A673 (cell line): ENCODE data around the gene KIF5A. TPM values are rescaled to one million over a fixed set of nuclear protein-coding genes. Genes with fewer than 3 reads are reported as not detected.

Experiments
- BruUV-seq: library from RNA; stranded (reverse); fragments of 400-500 nt; replicated peaks from 2 replicates; lab custom pipeline; 2021; lab: Mats Ljungman, UMichigan
- CTCF ChIA-PET: fragments of 300-600 bp; sonication (Branson Sonifier 250); formaldehyde crosslinking; loops from one replicate; lab custom pipeline; 2022; ENCODE audit warnings: antibody characterized with exemption; lab: Charles Lee
- POLR2A ChIA-PET: fragments of 300-600 bp; sonication (Branson Sonifier 250); formaldehyde crosslinking; loops from one replicate; lab custom pipeline; 2022; ENCODE audit warnings: antibody characterized with exemption; ENCODE audit not compliant: low non-redundant PET; lab: Charles Lee
- DNase-seq: peaks from one replicate; pipeline ENCODE4 v3.0.0-alpha.2; 2015; ENCODE audit warnings: low spot score
- H3K27ac ChIP-seq: fragments of 200-600 bp; sonication (generic); 2 replicates; pipeline ENCODE4 v1.5.1; 2016; ENCODE audit warnings: mixed run types, low read depth, mild to moderate bottlenecking, mixed read lengths, antibody characterized with exemption, low read length; ENCODE audit not compliant: poor library complexity, severe bottlenecking
- H3K27me3 ChIP-seq: fragments of 200-600 bp; sonication (generic); replicated peaks from 2 replicates; pipeline ENCODE4 v1.6.1; 2017; ENCODE audit warnings: mixed run types, low read depth, mild to moderate bottlenecking, mixed read lengths, antibody characterized with exemption, low read length; ENCODE audit not compliant: insufficient read depth, poor library complexity
- H3K36me3 ChIP-seq: fragments of 200-600 bp; sonication (generic); 2 replicates; pipeline ENCODE4 v1.6.1; 2016; ENCODE audit warnings: mixed run types, mild to moderate bottlenecking, mixed read lengths, antibody characterized with exemption, low read length; ENCODE audit not compliant: insufficient read depth, poor library complexity, severe bottlenecking
- H3K4me1 ChIP-seq: fragments of 200-600 bp; sonication (generic); 2 replicates; pipeline ENCODE4 v1.6.1; 2017; ENCODE audit warnings: mixed run types, mild to moderate bottlenecking, mixed read lengths, antibody characterized with exemption, low read length; ENCODE audit not compliant: insufficient read depth, poor library complexity, severe bottlenecking
- H3K4me3 ChIP-seq: fragments of 200-600 bp; sonication (generic); 2 replicates; pipeline ENCODE4 v1.5.1; 2016; ENCODE audit warnings: low read depth, mixed run types, mild to moderate bottlenecking, mixed read lengths, low read length; ENCODE audit not compliant: poor library complexity, severe bottlenecking
- H3K9me3 ChIP-seq: fragments of 200-600 bp; sonication (generic); 2 replicates; pipeline ENCODE4 v1.6.1; 2016; ENCODE audit warnings: mixed run types, low read depth, mild to moderate bottlenecking, mixed read lengths, antibody characterized with exemption, low read length; ENCODE audit not compliant: poor library complexity, severe bottlenecking
- EZH2 ChIP-seq: fragments of 200-600 bp; sonication (generic); IDR thresholded peaks from 2 replicates; pipeline ENCODE4 v1.6.1; 2017; ENCODE audit warnings: borderline replicate concordance, low read depth, mild to moderate bottlenecking, mixed read lengths, antibody characterized with exemption, low read length; ENCODE audit not compliant: poor library complexity, severe bottlenecking
- intact Hi-C: fragments of 100-400 bp; cut with micrococcal nuclease; formaldehyde crosslinking; loops from one replicate; pipeline ENCODE4 v1.10.0; 2022; ENCODE audit not compliant: unreplicated experiment
- total RNA-seq: library from RNA; stranded (reverse); gene quantifications from 2 replicates; pipeline ENCODE4 v1.2.3, GENCODE V29; 2021
- TF ChIP-seq, protein P1 (sequence below): fragments of 300-800, 200-600 bp; sonication (generic); conservative IDR thresholded peaks from 2 replicates; pipeline ENCODE4 v1.5.1; 2017; ENCODE audit warnings: low read depth, mild to moderate bottlenecking, antibody characterized with exemption, low read length, moderate library complexity, mixed read lengths

KIF5A gene
- total RNA-seq, 1 experiment from 2014 or later, result 2.1 TPM

GRCh38 chr12:57626111-57626920 is 76.5 kb downstream of the KIF5A start:
- TF ChIP-seq, protein P1, sequence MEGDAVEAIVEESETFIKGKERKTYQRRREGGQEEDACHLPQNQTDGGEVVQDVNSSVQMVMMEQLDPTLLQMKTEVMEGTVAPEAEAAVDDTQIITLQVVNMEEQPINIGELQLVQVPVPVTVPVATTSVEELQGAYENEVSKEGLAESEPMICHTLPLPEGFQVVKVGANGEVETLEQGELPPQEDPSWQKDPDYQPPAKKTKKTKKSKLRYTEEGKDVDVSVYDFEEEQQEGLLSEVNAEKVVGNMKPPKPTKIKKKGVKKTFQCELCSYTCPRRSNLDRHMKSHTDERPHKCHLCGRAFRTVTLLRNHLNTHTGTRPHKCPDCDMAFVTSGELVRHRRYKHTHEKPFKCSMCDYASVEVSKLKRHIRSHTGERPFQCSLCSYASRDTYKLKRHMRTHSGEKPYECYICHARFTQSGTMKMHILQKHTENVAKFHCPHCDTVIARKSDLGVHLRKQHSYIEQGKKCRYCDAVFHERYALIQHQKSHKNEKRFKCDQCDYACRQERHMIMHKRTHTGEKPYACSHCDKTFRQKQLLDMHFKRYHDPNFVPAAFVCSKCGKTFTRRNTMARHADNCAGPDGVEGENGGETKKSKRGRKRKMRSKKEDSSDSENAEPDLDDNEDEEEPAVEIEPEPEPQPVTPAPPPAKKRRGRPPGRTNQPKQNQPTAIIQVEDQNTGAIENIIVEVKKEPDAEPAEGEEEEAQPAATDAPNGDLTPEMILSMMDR, result no peak
- TF ChIP-seq EZH2, result no peak
- H3K4me1 ChIP-seq, result peaks cover 5% of the 10 kb centered on the region
- H3K9me3 ChIP-seq, result no peaks in the 10 kb centered on the region
- no peak overlapping the region for H3K27ac ChIP-seq
- no peak overlapping the region for H3K4me3 ChIP-seq
- BruUV-seq, result no TSS peak
- peaks cover 21% of the 10 kb centered on the region for H3K36me3 ChIP-seq
- peaks cover 2% of the 10 kb centered on the region for H3K27me3 ChIP-seq
- CTCF ChIA-PET, result interaction anchor here (0.6 kb wide), 1 partner anchor 383 kb away, joined by 3 read pairs; no protein-coding TSS in a partner anchor
- POLR2A ChIA-PET, result no interaction called here
- intact Hi-C loops, result no loop called here
- no peak for DNase-seq

DNA sequence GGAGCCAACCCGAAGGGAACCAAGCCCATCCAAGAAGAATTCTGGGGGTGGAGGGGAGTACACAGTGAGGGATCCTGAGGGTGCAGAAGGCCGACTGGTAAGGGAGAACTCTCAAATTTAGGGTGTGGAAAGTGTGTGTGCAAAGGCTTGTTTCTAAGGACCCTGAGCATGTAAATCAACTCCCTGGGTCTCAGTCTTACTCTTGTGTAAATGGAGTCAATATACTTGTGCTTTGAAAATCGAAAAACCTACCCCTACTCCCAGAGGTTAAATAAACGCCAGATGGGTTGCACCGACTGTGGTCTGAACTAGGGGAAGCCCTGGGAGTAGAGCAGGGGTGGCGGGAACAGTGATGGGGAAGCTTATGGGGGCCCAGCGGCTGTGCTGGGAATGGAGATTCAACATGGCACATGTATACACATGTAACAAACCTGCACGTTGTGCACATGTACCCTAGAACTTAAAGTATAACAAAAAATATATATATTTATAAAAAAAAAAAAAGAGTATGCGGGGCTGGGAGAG is 77.1 kb downstream of the KIF5A start:
- no TSS peak for BruUV-seq
- Histone ChIP-seq H3K9me3 (no peaks in the 10 kb centered on the region), H3K4me1 (peaks cover 4% of the 10 kb centered on the region), H3K36me3 (peaks cover 21% of the 10 kb centered on the region), H3K4me3 (no peak overlapping the region), H3K27me3 (no peaks in the 10 kb centered on the region), H3K27ac (no peak overlapping the region)
- ChIA-PET POLR2A (no interaction called here), CTCF (no interaction called here)
- TF ChIP-seq EZH2, result no peak
- TF ChIP-seq, protein P1, result no peak
- intact Hi-C loops, result no loop called here
- DNase-seq, result no peak

GRCh38 chr12:57627501-57628279 is 77.8 kb downstream of the KIF5A start:
- peaks cover 21% of the 10 kb centered on the region for H3K36me3 ChIP-seq
- TF ChIP-seq, protein P1, result no peak
- no peak for TF ChIP-seq EZH2
- ChIA-PET POLR2A (no interaction called here), CTCF (no interaction called here)
- no peaks in the 10 kb centered on the region for H3K9me3 ChIP-seq
- intact Hi-C loops, result no loop called here
- H3K27ac ChIP-seq, result no peak overlapping the region
- peaks cover 4% of the 10 kb centered on the region for H3K4me1 ChIP-seq
- no peak for DNase-seq
- H3K4me3 ChIP-seq, result no peak overlapping the region
- no peaks in the 10 kb centered on the region for H3K27me3 ChIP-seq
- no TSS peak for BruUV-seq
